NCI-H1048 (cell line): ENCODE data around the gene GRIN2A.

ENCODE experiments used
- DNase-seq: peaks from one replicate; lab custom pipeline; 2025; lab: John Stamatoyannopoulos, UW

GRIN2A gene

GRCh38 chr16:9818702-9819101 lies 363.5 kb downstream of the GRIN2A start:
- no peak for DNase-seq

GRCh38 chr16:9817586-9817985 lies 364.6 kb downstream of the GRIN2A start:
- DNase-seq: no peak

- no peak for DNase-seq
Measured at GRCh38 chr16:9816644-9817043, 365.6 kb downstream of the GRIN2A start.

GRCh38 chr16:9813665-9814064 lies 368.6 kb downstream of the GRIN2A start:
- DNase-seq: no peak

GRCh38 chr16:9808210-9808609 lies 374.0 kb downstream of the GRIN2A start:
- DNase-seq: no peak

GRCh38 chr16:9807302-9807701 lies 374.9 kb downstream of the GRIN2A start:
- no peak for DNase-seq

- DNase-seq: no peak
Measured at GRCh38 chr16:9805109-9805508, 377.1 kb downstream of the GRIN2A start.

- no peak for DNase-seq
Measured at GRCh38 chr16:9802160-9802559, 380.1 kb downstream of the GRIN2A start.

- DNase-seq: no peak
Measured at GRCh38 chr16:9801651-9802050, 380.6 kb downstream of the GRIN2A start.

GRCh38 chr16:9800186-9800738 lies 382.0 kb downstream of the GRIN2A start:
- no peak for DNase-seq

- DNase-seq: no peak
Measured at GRCh38 chr16:9798952-9799580, 383.2 kb downstream of the GRIN2A start.

- no peak for DNase-seq
Measured at GRCh38 chr16:9798474-9798873, 383.8 kb downstream of the GRIN2A start.

- no peak for DNase-seq
Measured at GRCh38 chr16:9797306-9797705, 384.9 kb downstream of the GRIN2A start.

- no peak for DNase-seq
Measured at GRCh38 chr16:9793623-9794022, 388.6 kb downstream of the GRIN2A start.

- no peak for DNase-seq
Measured at GRCh38 chr16:9791556-9791955, 390.7 kb downstream of the GRIN2A start.

- DNase-seq: no peak
Measured at GRCh38 chr16:9790199-9790598, 392.0 kb downstream of the GRIN2A start.

GRCh38 chr16:9787717-9788116 lies 394.5 kb downstream of the GRIN2A start:
- no peak for DNase-seq

GRCh38 chr16:9780831-9781230 lies 401.4 kb downstream of the GRIN2A start:
- no peak for DNase-seq

- DNase-seq: no peak
Measured at GRCh38 chr16:9778849-9779248, 403.4 kb downstream of the GRIN2A start.

GRCh38 chr16:9775998-9776397 lies 406.2 kb downstream of the GRIN2A start:
- DNase-seq: no peak

- DNase-seq: no peak
Measured at GRCh38 chr16:9773289-9773688, 408.9 kb downstream of the GRIN2A start.

- DNase-seq: no peak
Measured at GRCh38 chr16:9772526-9773225, 409.6 kb downstream of the GRIN2A start.

- no peak for DNase-seq
Measured at GRCh38 chr16:9766891-9767290, 415.3 kb downstream of the GRIN2A start.

GRCh38 chr16:9763505-9763904 lies 418.7 kb downstream of the GRIN2A start:
- DNase-seq: no peak
